Ovary (tissue), 9 donors: ENCODE results near the gene LRP1. TPM values are rescaled to one million over a fixed set of nuclear protein-coding genes. Genes with fewer than 3 reads are reported as not detected.

Source experiments
- DNase-seq, 5 donors: peaks; one replicate each; pipeline ENCODE4 v3.0.0-alpha.2; 2019 to 2020
- H3K27ac ChIP-seq, 2 donors: fragments of 200-600 bp; one replicate each; pipeline versions ENCODE4 v1.5.1 to v1.8.0; 2019 to 2022
- H3K27me3 ChIP-seq: fragments of 200-600 bp; one replicate; pipeline ENCODE4 v1.8.0; 2022
- H3K36me3 ChIP-seq: fragments of 200-600 bp; sonication (generic); one replicate; pipeline ENCODE4 v1.5.1; 2019
- H3K4me1 ChIP-seq: one replicate; pipeline ENCODE4 v1.8.1; 2013; ENCODE audit warnings: mild to moderate bottlenecking, moderate library complexity; ENCODE audit not compliant: insufficient read depth
- H3K4me3 ChIP-seq: fragments of 200-600 bp; sonication (generic); one replicate; pipeline ENCODE4 v1.5.1; 2017
- H3K9me3 ChIP-seq, 2 donors: fragments of 200-600 bp in 1 of 2; sonication (generic) in 1 of 2; one replicate each; pipeline versions ENCODE4 v1.5.1 to v1.8.1; 2013 to 2019; ENCODE audit warnings: mild to moderate bottlenecking in 1 of 2, moderate library complexity in 1 of 2
- CTCF ChIP-seq, 3 donors: fragments of 450-650 bp in 2 of 3; fragments of 200-600 bp in 1 of 3; IDR thresholded peaks; one replicate each; pipeline versions ENCODE4 v1.5.1 to v1.8.0; 2016 to 2022; ENCODE audit warnings: antibody characterized with exemption in 3 of 3, mild to moderate bottlenecking in 1 of 3
- EP300 ChIP-seq: sonication (generic); formaldehyde crosslinking; IDR thresholded peaks from one replicate; pipeline ENCODE4 v1.6.1; 2017; ENCODE audit warnings: antibody characterized with exemption
- POLR2A ChIP-seq: fragments of 450-650 bp; IDR thresholded peaks from one replicate; pipeline ENCODE4 v1.6.1; 2017; ENCODE audit warnings: antibody characterized with exemption, mild to moderate bottlenecking, moderate library complexity
- WGBS, 3 donors: extraction: QIAGEN DNeasy Blood & Tissue Kit in 1 of 3; methylation state at CpG; one replicate each; pipeline versions ENCODE4 v1.1.5 to v1.1.7; 2013 to 2017; 5-methylcytosine and 5-hydroxymethylcytosine counted together
- intact Hi-C, 4 donors: fragments of 100-400 bp; cut with DNase I; formaldehyde crosslinking; loops; one replicate each; pipeline versions ENCODE4 v1.11.0 to v1.15.1; 2022 to 2023
- polyA plus RNA-seq, 2 donors: library from polyadenylated mRNA; stranded (reverse); fragments of 200-250 nt in 1 of 2; fragments of 350-450 nt in 1 of 2; fragmentation: Illumina TruSeq in 1 of 2; extraction: RNeasy Lipid Tissue Mini Kit (QIAGEN cat#74804) in 1 of 2; gene quantifications; one replicate each; pipeline ENCODE4 v1.2.3, GENCODE V29; 2013 to 2014
- total RNA-seq, 7 donors: library from RNA; depleted of rRNA in 2 of 7; stranded (reverse); fragments of >200 nt in 2 of 7; fragmentation: NEBNext Ultra II Directional in 3 of 7; extraction: Animal tissue kit (Norgen Biotek cat#: 25700) in 3 of 7; gene quantifications; one replicate each; pipeline versions ENCODE4 v1.1.0 to v1.2.4, GENCODE V29; 2016 to 2023
- donor health status: DM: no; HTN: no; CAD: no; lungs with moderate emphysema.
- donor health status: DM: no; HTN: no; CAD: no.
- donor health status: Bipolar disorder and iron deficiency.
- donor health status: DM: yes; HTN: yes; CAD: no.
- donor health status: DM: no; HTN: no; CAD: no.
- donor health status: DM: yes; HTN: yes; CAD: no.

Gene LRP1
- total and polyA plus RNA-seq, 9 donors: 76.4 to 640 (median 323) TPM

DNA sequence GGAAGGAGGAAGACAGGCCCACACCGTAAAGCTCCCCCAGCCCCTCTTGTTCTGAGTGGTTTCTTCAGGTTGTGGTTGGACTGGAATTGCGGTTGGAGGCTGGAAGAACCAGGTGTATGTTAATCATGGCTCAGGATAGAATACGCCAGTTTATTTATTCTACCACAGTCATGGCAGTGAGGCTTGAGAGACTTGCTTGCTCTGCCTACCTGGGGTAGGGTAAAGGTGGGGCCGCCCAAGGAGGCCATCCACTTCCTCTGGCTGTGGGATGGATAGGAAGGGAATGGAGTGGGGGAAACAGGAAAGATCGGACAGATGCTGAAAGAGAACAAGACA is 109.3 kb downstream of the LRP1 start:
- intact Hi-C loops: no loop called here
- WGBS, 3 donors: 52 to 63% (median 57%) methylated on average over 5 of the region's 5 CpGs
- H3K27me3 ChIP-seq: peaks cover 2% of the 10 kb centered on the region
- no peak for TF ChIP-seq POLR2A
- TF ChIP-seq CTCF (IDR thresholded peaks at IDR 0.05): no peak
- no peak for TF ChIP-seq EP300
- no peak for DNase-seq
- no peaks in the 10 kb centered on the region for H3K36me3 ChIP-seq
- no peak overlapping the region for H3K4me3 ChIP-seq
- no peaks in the 10 kb centered on the region for H3K9me3 ChIP-seq
- peaks cover 11% of the 10 kb centered on the region for H3K4me1 ChIP-seq
- no peak overlapping the region for H3K27ac ChIP-seq

DNA sequence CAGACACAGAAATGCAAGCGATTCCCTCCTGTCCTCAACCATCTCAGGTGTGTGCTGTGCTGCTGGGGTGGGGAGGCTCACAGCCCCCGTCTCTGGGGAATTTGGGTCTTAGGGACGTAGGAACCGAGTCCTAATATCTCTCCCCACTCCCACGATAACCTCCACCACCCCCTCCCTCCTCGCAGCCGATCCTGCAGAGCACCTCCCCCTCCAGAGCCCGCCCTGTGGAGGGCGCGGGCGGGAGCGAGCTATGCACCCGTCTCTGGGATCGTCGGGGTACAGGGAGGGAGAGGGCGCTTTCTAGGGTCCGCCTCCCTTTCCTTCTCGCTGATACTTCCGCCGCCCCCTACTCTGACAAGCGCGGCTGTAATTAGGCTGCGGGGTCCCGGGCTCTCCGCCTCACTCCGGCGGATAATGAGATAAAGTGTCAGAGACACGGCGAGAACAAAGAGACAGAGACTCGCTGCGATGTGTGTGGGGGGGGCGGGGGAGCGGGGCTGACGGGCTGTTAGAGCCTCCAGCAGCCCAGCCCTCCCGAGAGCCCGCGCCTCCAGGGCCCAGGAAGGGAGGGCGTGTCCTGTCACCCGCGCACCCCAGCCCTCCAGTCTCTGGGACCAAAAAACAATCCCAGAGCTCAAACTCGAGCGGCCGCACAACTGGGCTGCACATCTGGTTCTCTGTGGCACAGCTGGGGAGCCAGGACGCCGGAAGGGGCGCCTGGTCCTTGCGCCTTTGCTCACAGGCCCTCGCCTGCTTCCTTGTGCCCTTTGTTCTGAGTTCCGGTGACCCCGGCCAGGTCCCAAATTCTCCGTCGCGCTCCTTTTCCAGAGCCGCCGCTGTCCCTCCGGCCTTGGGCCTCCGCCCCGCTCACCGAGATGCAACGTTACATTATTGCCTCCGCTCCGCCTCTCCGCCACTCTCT is 109.9 kb downstream of the LRP1 start:
- WGBS, 3 donors: 5 to 10% (median 7%) methylated on average over 44 to 63 of the region's 63 CpGs
- no peak for DNase-seq
- no peaks in the 10 kb centered on the region for H3K36me3 ChIP-seq
- peak overlapping the region; percentile 26 for H3K4me3 ChIP-seq
- no peaks in the 10 kb centered on the region for H3K9me3 ChIP-seq
- no peak for TF ChIP-seq POLR2A
- TF ChIP-seq EP300: no peak
- TF ChIP-seq CTCF (IDR thresholded peaks at IDR 0.05): no peak
- peaks cover 16% of the 10 kb centered on the region for H3K4me1 ChIP-seq
- H3K27me3 ChIP-seq: peaks cover 2% of the 10 kb centered on the region
- no peak overlapping the region for H3K27ac ChIP-seq
- intact Hi-C loops: loop anchor here in 1 of 4 donors (2.0 kb wide), 1 partner anchor 25 kb away; no protein-coding TSS in a partner anchor

DNA sequence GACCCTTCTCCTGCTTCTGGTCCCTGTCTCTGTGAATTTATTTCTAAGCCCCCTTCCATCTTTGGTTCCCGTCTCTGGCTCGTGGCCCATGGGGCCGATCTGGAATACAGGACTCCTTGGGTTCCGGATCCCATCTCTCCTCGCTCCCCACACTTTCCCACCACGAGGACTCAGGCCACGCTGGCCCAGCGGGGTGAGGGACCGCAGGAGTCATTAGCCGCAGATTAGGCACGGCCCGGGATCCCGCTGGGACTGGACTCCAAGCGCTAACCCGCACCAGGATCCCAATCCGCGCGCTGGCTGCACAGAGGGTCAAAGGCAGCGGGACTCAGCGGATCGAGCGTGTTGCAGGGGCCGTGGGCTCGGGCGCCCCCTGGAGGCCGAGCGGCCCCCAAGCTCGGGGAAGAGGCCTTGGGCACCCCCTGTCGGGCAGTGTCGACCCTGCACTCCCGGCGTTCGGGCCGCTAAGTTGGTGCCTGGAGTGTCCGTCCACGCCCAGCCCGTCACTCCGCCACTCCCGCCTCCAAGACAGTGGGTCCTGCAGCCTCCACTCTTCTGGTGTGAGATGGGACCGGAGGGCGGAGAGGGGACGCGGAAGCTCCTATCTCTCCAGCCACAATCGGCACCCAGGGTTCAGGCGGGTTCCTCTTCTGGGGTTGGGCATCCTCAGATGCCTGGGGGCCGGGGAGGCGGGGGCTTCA is 110.7 kb downstream of the LRP1 start:
- Histone ChIP-seq H3K9me3 (no peaks in the 10 kb centered on the region), H3K4me3 (peak overlapping the region; percentile 26), H3K36me3 (no peaks in the 10 kb centered on the region), H3K27me3 (peaks cover 2% of the 10 kb centered on the region), H3K27ac (no peak overlapping the region), H3K4me1 (peaks cover 16% of the 10 kb centered on the region)
- peak; percentile 75 to 92 (median 86) for DNase-seq
- WGBS, 3 donors: 2 to 4% (median 2%) methylated on average over 26 to 47 of the region's 47 CpGs
- no peak for TF ChIP-seq POLR2A
- TF ChIP-seq CTCF (IDR thresholded peaks at IDR 0.05): peak; percentile 99 to 100 (median 99)
- TF ChIP-seq EP300: no peak
- intact Hi-C loops: loop anchor here in 2 of 4 donors (1.0 to 2.0 kb wide), 2 partner anchors 25 to 26 kb away; no protein-coding TSS in a partner anchor

DNA sequence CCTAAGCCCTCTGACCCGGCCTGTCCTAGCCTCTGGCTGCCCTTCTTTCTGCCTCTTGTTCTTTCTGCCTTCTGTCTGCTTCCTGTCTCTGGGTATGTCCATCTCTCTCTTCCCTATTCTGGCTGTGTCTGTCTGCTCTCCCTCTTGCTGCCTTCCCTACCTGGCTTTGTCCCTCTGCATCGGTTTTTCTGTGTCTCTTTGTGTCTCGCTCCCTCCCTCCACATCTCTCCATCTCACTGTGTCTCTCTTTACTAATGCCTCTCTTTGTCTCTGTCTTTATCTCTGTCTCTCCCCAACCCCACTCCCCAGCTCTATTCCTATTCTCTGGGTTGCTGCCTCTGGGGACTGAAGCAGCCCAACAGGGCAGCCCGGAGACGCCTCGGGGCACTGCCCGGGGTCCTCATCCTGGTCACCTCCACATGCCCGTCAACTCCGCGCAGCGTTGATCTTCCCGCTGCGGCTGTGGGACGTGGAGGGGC is 111.3 kb downstream of the LRP1 start:
- Histone ChIP-seq H3K36me3 (no peaks in the 10 kb centered on the region), H3K27ac (no peak overlapping the region), H3K4me1 (peaks cover 16% of the 10 kb centered on the region), H3K4me3 (peak overlapping the region; percentile 26), H3K27me3 (peaks cover 2% of the 10 kb centered on the region), H3K9me3 (no peaks in the 10 kb centered on the region)
- 1 to 4% (median 3%) methylated on average over 14 of the region's 14 CpGs for WGBS, 3 donors
- intact Hi-C loops: loop anchor here in 2 of 4 donors (1.0 to 2.0 kb wide), 2 partner anchors 25 to 27 kb away; no protein-coding TSS in a partner anchor
- TF ChIP-seq EP300: no peak
- peak in 1 of 5 donors; percentile 24 for DNase-seq
